Prostate gland (tissue), 2 donors: ENCODE measurements around the gene THEMIS2. TPM values are rescaled to one million over a fixed set of nuclear protein-coding genes. Genes with fewer than 3 reads are reported as not detected.
A peak's percentile ranks its signal among the peaks of the same experiment; 100 is the strongest.

Source experiments
- DNase-seq: peaks from one replicate; pipeline ENCODE4 v3.0.0-alpha.2; 2019; ENCODE audit warnings: low spot score
- H3K27ac ChIP-seq, 2 donors: fragments of 200-600 bp; sonication (generic); 2 replicates each; pipeline ENCODE4 v1.5.1; 2017 to 2019
- H3K27me3 ChIP-seq: fragments of 200-600 bp; sonication (generic); replicated peaks from 2 replicates; pipeline ENCODE4 v1.5.1; 2019; ENCODE audit not compliant: insufficient read depth
- H3K36me3 ChIP-seq, 2 donors: fragments of 200-600 bp; sonication (generic); 1 replicate in 1 of 2; 2 replicates in 1 of 2; pipeline versions ENCODE4 v1.5.1 to v1.8.1; 2017 to 2019
- H3K4me1 ChIP-seq: fragments of 200-600 bp; sonication (generic); replicated peaks from 2 replicates; pipeline ENCODE4 v1.5.1; 2019
- H3K4me3 ChIP-seq, 2 donors: fragments of 200-600 bp; sonication (generic); 2 replicates each; pipeline ENCODE4 v1.5.1; 2017 to 2019
- H3K9me3 ChIP-seq: fragments of 200-600 bp; sonication (generic); 2 replicates; pipeline ENCODE4 v1.5.1; 2017
- CTCF ChIP-seq, 4 experiments: fragments of 200-600 bp in 2 of 4; fragments of 450-650 bp in 2 of 4; sonication (generic) in 2 of 4; IDR thresholded peaks; 1 replicate in 3 of 4; 2 replicates in 1 of 4; pipeline ENCODE4 v1.5.1; 2016 to 2019; ENCODE audit warnings: antibody characterized with exemption in 4 of 4, mild to moderate bottlenecking in 2 of 4, moderate library complexity in 2 of 4
- POLR2A ChIP-seq: fragments of 450-650 bp; IDR thresholded peaks from one replicate; pipeline ENCODE4 v1.6.1; 2016; ENCODE audit warnings: antibody characterized with exemption, mild to moderate bottlenecking
- POLR2AphosphoS5 ChIP-seq: sonication (generic); formaldehyde crosslinking; IDR thresholded peaks from one replicate; pipeline ENCODE4 v1.6.1; 2017; ENCODE audit warnings: antibody characterized with exemption
- WGBS: methylation state at CpG from one replicate; pipeline ENCODE4 v1.1.5; 2018; 5-methylcytosine and 5-hydroxymethylcytosine counted together
- intact Hi-C: fragments of 100-400 bp; cut with DNase I; formaldehyde crosslinking; loops from one replicate; pipeline ENCODE4 v1.14.2; 2022
- total RNA-seq, 2 donors: library from RNA; depleted of rRNA; stranded (reverse); fragments of >200 nt; gene quantifications; one replicate each; pipeline ENCODE4 v1.1.0, GENCODE V29; 2016

The THEMIS2 gene
- total RNA-seq, 2 donors from 2014 or later: 3.6 to 140 TPM

GRCh38 chr1:27894521-27894920, 22.2 kb downstream of the THEMIS2 start:
- 72% methylated on average over 3 of the region's 3 CpGs for WGBS
- Histone ChIP-seq H3K36me3 (peaks cover 3 to 18% of the 10 kb centered on the region in 2 donors), H3K27me3 (no peaks in the 10 kb centered on the region), H3K4me1 (no peaks in the 10 kb centered on the region), H3K4me3 (no peak overlapping the region), H3K27ac (no peak overlapping the region), H3K9me3 (no peaks in the 10 kb centered on the region)
- TF ChIP-seq CTCF (IDR thresholded peaks at IDR 0.05) (no peak), POLR2AphosphoS5 (no peak), POLR2A (no peak)
- intact Hi-C loops: no loop called here
- DNase-seq: no peak

GRCh38 chr1:27906759-27907158, 34.4 kb downstream of the THEMIS2 start:
- DNase-seq: no peak

GRCh38 chr1:27912429-27912828, 40.1 kb downstream of the THEMIS2 start:
- H3K27ac ChIP-seq: no peak overlapping the region
- DNase-seq: no peak
- no peaks in the 10 kb centered on the region for H3K27me3 ChIP-seq
- H3K9me3 ChIP-seq: no peaks in the 10 kb centered on the region
- no peak overlapping the region for H3K4me3 ChIP-seq
- intact Hi-C loops: no loop called here
- no peak for TF ChIP-seq POLR2AphosphoS5
- TF ChIP-seq CTCF (IDR thresholded peaks at IDR 0.05): no peak
- TF ChIP-seq POLR2A: no peak
- WGBS: 95% methylated on average over 1 of the region's 1 CpG
- H3K4me1 ChIP-seq: no peaks in the 10 kb centered on the region
- H3K36me3 ChIP-seq: peaks cover 0 to 4% of the 10 kb centered on the region in 2 donors

More at GRCh38 chr1:27906759-27907158, 34.4 kb downstream of the THEMIS2 start:
- Histone ChIP-seq H3K9me3 (no peaks in the 10 kb centered on the region), H3K27ac (no peak overlapping the region), H3K36me3 (peaks cover 0 to 4% of the 10 kb centered on the region in 2 donors), H3K27me3 (no peaks in the 10 kb centered on the region), H3K4me1 (no peaks in the 10 kb centered on the region), H3K4me3 (no peak overlapping the region)
- 87% methylated on average over 2 of the region's 2 CpGs for WGBS
- no peak for TF ChIP-seq CTCF (IDR thresholded peaks at IDR 0.05)
- TF ChIP-seq POLR2A: no peak
- no peak for TF ChIP-seq POLR2AphosphoS5
- intact Hi-C loops: no loop called here

GRCh38 chr1:27915082-27915575, 42.8 kb downstream of the THEMIS2 start:
- WGBS: 67% methylated on average over 7 of the region's 7 CpGs

More at GRCh38 chr1:27915082-27915575, 42.8 kb downstream of the THEMIS2 start:
- Histone ChIP-seq H3K4me3 (peak overlapping the region in 1 of 2 donors; percentile 65), H3K36me3 (peaks cover 0 to 4% of the 10 kb centered on the region in 2 donors), H3K27me3 (no peaks in the 10 kb centered on the region), H3K4me1 (no peaks in the 10 kb centered on the region), H3K27ac (peak overlapping the region; percentile 59 to 83), H3K9me3 (no peaks in the 10 kb centered on the region)
- intact Hi-C loops: no loop called here
- DNase-seq: no peak
- TF ChIP-seq CTCF (IDR thresholded peaks at IDR 0.05) (no peak), POLR2A (no peak)
